NCI-H446 treated with DMSO at 0.1 percent for 48 hours (cell line): ENCODE results near the gene ATP2C2.
"Not testable (repeated sequence)": the region's sequence is repeated elsewhere in the genome, so short reads cannot be mapped to it uniquely, and the experiment has no call there.

Experiments
- DNase-seq: peaks from one replicate; lab custom pipeline; 2025; lab: John Stamatoyannopoulos, UW

ATP2C2 gene

GRCh38 chr16:84368308-84368996 is at the start of gene ATP2C2:
ATP2C2 (plus strand) TSS chr16:84368538; CDS start chr16:84368616, 78 bp downstream.
- no peak for DNase-seq

DNA sequence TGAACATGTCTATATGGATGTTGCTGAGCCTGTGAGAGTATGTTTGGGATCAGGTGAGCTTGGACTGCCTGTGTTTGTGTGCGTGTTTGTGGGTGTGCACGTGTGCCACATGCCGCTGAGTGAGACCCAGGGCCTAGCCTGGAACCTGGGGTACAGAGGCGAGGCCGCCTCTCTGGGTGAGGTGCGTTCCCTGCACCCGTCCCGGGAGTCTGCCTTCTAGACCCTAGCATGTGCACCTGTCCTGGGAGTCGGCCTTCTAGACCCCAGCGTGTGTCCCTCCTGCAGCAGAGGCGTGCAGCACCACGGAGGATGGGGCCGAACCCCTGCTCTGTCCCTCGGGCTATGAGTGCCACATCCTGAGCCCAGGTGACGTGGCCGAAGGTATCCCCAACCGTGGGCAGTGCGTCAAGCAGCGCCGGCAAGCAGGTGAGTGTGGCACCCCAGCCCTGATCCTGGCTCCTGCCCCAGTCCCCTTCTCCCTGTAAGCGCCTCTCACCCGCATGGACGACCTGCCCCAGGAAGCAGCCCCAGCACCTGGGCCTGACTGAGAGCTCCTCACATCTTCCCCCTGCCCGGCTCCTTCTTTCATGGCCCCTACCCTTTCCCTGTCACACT is 49.1 kb upstream of the ATP2C2 start:
- DNase-seq, result no peak

- no peak for DNase-seq
Observed at GRCh38 chr16:84320511-84320910, 47.8 kb upstream of the ATP2C2 start.

- DNase-seq, result no peak
Observed at GRCh38 chr16:84321932-84322331, 46.4 kb upstream of the ATP2C2 start.

- no peak for DNase-seq
Observed at GRCh38 chr16:84322749-84323148, 45.6 kb upstream of the ATP2C2 start.

GRCh38 chr16:84323606-84324005 is 44.7 kb upstream of the ATP2C2 start:
- DNase-seq, result no peak

DNA sequence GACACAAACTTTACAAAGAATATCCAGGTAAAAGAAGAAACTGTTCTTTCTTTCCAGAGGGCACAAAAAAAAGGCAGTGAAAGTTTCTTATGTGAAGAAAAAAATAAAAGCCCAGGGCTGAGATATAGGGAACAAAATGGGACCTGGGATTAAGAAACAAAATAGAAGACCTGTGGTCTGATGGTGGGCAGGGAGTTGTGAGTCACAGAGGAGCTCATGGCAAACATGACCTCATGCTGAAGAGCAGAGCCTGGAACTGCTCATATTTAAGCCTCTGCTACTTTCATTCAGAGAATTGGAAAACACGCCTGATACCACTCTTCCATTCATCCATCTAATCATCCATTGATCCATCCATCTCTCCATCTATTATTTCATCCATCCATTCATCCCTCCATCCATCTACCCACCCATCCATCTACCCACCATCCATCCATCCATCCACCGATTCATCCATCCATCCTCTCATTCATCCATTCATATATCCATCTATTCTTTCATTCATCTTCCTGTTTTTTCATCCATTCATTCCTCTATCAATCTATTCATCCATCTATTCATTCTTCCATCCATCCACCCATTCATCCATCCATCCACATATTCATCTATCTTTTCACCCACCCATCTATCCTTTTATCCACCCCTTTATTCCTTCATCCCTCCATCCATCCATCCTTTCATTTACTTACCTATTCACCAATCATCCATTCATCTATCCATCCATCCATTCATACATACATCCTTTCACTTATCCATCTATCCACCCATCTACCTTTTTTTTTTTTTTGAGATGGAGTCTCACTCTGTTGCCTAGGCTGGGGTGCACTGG is 43.7 kb upstream of the ATP2C2 start:
- no peak for DNase-seq

DNA sequence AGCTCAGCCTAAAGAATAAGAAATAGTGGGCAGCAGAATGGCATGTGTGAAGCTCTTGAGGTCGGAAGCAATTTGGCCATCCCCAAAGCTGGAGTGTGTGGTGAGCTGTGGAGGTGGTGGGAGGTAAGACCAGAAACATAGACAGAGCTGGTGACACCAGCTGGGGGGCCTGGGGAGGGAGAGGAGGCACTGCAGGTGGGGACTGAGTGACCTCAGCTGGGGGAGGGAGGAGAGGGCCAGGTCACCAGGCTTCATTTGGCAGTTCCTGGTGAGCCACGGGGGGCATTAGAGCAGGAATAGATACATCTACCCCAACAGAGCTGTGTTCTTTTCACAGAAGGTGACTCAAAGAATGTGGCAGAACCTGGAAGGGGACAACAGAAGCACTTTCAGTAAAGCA is 41.8 kb upstream of the ATP2C2 start:
- no peak for DNase-seq

- DNase-seq, result no peak
Observed at GRCh38 chr16:84327926-84328505, 40.3 kb upstream of the ATP2C2 start.

DNA sequence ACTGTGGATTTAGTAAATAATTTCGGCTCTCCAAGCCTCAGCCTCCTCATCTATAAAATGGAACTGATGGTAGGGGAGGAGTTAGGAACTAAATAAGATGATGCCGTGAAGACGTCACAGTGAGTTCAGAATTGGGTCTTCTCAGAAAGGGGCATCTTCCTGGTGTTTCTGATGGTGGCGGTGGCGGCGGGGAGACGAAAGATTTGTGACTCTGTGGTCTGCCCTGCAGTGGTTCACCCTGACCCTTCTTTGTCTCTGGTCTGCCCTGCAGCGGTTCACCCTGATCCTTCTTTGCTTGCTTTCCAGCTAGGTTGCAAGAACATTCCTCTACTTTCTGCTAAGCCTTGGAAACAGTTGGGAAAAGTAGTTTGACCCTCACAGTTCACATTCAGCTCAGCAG is 39.3 kb upstream of the ATP2C2 start:
- no peak for DNase-seq

- no peak for DNase-seq
Observed at GRCh38 chr16:84329843-84330684, 38.3 kb upstream of the ATP2C2 start.

GRCh38 chr16:84330685-84331050 is 37.7 kb upstream of the ATP2C2 start:
- no peak for DNase-seq

DNA sequence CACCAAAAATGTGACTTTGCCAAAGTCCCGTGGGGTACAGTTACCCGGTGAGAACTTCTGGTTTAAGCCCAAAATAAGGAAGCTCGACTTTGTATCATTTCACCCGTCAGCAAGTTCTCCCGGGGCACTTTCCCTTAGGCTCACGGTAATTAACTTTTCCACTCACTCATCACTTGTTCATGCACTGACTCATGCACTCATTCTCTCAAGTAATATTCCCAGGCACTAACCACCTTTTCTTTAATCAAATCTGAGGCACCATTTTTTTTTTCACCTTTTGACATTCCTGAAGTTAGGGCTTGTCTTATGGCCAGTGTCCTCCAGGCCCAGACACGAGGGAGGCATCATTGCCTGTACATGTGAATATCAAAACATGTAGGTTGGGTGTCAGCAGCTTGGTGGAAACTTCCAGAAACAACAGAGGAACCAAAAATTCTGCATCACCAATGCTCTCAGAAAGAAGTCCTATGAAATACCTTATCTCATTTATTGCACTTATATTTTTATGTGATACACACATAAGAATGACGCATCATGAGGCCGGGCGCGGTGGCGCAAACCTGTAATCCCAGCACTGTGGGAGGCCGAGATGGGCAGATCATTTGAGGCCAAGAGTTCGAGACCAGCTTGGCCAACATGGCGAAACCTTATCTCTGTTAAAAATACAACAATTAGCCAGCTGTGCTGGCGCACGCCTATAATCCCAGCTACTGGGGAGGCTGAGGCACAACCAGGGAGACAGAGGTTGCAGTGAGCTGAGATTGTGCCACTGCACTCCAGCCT is 36.1 kb upstream of the ATP2C2 start:
- no peak for DNase-seq

DNA sequence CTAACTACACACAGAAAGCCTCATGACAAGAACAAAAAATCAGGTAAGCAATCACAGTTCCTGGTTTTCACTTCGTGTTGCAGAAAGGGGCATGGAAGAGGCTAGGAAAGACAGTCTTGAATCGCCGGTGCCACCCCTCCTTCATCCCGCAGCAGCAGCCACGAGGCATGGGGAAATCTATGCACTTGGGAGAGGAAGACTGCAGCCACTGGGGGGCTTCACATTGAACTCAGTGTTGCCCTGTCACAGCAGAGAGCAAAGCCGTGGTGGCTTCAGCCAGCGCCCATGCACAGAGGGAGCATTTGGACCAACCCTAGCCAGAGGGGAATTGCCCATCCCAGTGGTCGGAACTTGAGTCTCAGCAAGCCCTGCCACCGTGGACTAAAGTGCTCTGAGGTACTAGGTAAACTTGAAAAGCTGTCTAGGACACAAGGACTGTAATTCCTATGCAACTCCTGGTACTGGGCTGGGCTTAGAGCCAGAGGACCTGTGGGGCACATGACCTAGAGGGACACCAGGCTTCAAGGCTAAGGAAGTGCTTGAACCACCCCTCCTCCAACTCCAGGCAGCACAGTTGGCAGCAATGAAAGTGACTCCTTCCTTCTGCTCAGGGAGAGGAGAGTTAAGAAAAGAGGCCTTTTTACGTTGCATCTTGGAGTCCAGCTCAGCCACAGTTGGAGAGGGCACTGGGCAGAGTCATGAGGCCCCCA is 35.2 kb upstream of the ATP2C2 start:
- DNase-seq, result no peak

DNA sequence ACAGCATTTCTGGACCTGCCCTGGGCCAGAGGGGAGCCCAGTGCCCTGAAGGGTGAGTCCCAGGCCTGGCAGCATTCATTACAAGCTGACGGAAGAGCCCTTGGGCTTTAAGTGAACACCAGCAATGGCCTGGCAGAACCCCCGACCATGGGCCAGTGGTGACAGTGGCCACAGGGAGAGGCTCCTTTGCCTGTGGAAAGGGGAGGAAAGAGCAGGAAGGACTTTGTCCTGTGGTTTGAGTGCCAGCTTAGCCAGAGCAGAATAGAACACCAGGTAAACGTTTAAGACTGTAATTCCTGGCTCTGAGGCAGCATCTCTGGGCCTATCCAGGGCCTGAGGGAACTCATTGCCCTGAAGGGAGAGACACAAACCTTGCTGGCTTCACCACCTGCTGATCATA is 34.3 kb upstream of the ATP2C2 start:
- DNase-seq, result no peak

DNA sequence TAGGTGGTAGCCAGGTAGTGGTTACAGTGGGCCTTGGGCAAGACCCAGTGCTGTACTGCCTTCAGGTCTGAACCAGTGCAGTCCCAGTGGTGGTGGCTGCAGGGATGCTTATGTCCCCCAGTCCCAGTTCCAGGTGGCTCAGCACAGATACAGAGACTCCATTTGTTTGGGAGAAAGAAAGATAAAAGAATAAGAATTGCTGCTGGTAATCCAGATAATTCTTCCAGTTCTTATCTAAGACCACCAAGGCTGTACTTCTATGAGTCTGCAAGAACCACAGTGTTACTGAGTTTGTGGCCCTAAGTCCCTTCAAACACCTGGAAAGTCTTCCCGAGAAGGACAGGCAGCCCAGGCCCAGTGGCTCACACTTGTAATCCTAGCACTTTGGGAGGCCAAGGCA is 33.9 kb upstream of the ATP2C2 start:
- no peak for DNase-seq

GRCh38 chr16:84337236-84337635 is 31.1 kb upstream of the ATP2C2 start:
- DNase-seq, result not testable (repeated sequence)

- peak; percentile 0 for DNase-seq
Observed at GRCh38 chr16:84339311-84339710, 29.0 kb upstream of the ATP2C2 start.

DNA sequence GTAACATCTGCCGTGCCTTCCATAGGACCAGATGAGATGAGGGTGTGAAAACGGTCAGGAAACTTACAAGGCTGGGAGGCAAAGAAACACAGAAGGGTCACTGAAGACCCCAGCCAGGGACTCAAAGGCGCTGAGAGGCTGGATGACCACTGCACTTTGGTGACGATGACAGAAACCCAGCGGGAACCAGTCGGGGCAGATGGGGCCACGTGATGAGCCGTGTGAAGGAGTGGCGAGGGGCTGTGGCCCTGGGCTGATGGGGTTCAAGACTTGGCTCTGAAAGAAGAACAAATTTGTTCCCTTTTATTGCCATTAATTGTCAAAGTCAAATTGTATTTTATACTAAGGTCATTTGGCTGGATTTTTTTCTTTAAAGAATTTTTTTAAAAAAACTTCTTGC is 28.6 kb upstream of the ATP2C2 start:
- no peak for DNase-seq

DNA sequence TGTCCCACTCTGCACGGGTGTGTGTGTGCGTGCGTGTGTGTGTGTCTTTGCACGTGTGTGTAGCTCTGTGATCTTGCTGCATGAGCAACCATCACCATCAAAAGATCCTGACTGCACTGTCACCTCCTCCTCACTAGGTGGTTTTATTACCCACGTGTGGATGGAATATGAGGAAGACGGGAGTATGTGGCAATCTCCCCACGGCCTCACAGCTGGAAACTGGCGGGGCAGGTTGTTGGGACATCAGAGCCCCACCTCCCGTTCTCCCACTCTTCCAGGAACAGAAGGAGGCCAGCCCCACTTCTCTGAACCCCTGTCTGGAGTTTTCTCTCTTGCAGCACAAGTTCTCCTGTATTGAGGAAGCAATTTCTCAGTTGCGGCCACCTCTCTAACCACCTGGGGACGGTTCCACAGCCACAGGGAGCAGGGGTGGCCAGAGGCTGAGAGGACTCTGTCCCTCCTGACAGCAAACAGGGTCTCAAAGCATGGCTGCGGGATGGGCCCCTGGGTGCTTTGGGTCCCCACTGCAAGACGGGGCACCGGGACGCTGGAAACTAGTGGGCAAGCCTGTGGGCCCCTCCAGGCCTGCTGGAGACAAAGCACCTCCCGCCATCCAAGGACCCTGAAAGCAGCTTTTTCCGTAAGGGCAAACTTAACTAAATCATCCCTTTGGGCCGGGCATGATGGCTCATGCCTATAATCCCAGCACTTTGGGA is 27.9 kb upstream of the ATP2C2 start:
- no peak for DNase-seq
